WERI-Rb-1 (cell line): Measurements from ENCODE around the gene SERTAD2.

Experiments
- DNase-seq: peaks from one replicate; pipeline ENCODE4 v3.0.0-alpha.2; 2020
- H3K27ac ChIP-seq: fragments of 250-450 bp; sonication (Bioruptor Pico); 2 replicates; pipeline ENCODE4 v1.5.1; 2020; ENCODE audit warnings: mild to moderate bottlenecking, moderate library complexity
- H3K27me3 ChIP-seq: fragments of 250-450 bp; sonication (Bioruptor Pico); 2 replicates; pipeline ENCODE4 v1.5.1; 2021; ENCODE audit warnings: mild to moderate bottlenecking, low read depth, moderate library complexity; ENCODE audit not compliant: insufficient read depth, severe bottlenecking
- H3K36me3 ChIP-seq: fragments of 250-450 bp; sonication (Bioruptor Pico); 2 replicates; pipeline ENCODE4 v1.5.1; 2020; ENCODE audit warnings: mild to moderate bottlenecking, moderate library complexity
- H3K4me3 ChIP-seq: 2 replicates; pipeline ENCODE4 v1.5.1; 2011; ENCODE audit warnings: low read depth, mild to moderate bottlenecking, control low read depth, low read length
- H3K9me3 ChIP-seq: fragments of 250-450 bp; sonication (Bioruptor Pico); 2 replicates; pipeline ENCODE4 v1.5.1; 2021; ENCODE audit warnings: mild to moderate bottlenecking, moderate library complexity; ENCODE audit not compliant: severe bottlenecking
- TF ChIP-seq, protein P1 (sequence below): IDR thresholded peaks from 2 replicates; pipeline ENCODE4 v1.5.1; 2011; ENCODE audit warnings: low read depth, mild to moderate bottlenecking, control low read depth, inconsistent platforms, low read length

Gene SERTAD2

DNA sequence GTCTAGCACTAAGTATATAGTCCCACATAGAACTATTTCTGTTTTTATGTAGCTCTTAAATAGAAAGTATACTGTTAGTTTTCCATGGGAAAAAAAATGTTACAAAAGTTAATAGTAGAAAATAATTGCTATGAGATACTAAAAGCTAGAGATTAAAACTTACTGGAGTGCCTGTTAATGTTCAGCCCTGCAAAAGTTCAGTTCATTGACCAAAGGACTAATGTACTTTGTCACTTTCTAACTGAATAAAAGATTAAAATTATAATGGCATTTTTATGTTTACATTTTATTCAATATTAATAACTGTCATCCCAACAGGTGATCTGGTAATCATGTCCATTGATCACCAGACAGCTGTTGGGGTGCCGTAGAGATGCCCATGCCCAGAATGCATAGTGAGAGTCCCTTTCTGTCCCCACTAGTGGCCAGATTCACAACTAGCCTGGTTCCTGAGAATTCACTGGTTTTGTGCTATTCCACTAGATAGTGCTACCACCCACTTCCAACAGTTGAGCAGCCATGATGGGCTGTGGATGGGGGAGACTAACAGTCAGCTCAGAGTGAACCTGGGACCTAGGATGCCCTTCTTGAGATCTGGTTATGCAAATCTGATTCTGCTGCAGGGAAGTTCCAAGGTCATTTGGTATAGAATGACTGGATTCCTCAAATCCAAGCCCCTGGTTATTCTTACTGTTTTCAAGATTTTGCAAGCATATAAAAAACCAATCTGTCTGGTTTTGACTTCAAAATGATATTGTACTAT is 71.8 kb downstream of the SERTAD2 start:
- H3K27me3 ChIP-seq: no peaks in the 10 kb centered on the region
- H3K9me3 ChIP-seq: no peaks in the 10 kb centered on the region
- no peak overlapping the region for H3K27ac ChIP-seq
- no peak overlapping the region for H3K4me3 ChIP-seq
- no peak for DNase-seq
- peaks cover 13% of the 10 kb centered on the region for H3K36me3 ChIP-seq
- TF ChIP-seq, protein P1, sequence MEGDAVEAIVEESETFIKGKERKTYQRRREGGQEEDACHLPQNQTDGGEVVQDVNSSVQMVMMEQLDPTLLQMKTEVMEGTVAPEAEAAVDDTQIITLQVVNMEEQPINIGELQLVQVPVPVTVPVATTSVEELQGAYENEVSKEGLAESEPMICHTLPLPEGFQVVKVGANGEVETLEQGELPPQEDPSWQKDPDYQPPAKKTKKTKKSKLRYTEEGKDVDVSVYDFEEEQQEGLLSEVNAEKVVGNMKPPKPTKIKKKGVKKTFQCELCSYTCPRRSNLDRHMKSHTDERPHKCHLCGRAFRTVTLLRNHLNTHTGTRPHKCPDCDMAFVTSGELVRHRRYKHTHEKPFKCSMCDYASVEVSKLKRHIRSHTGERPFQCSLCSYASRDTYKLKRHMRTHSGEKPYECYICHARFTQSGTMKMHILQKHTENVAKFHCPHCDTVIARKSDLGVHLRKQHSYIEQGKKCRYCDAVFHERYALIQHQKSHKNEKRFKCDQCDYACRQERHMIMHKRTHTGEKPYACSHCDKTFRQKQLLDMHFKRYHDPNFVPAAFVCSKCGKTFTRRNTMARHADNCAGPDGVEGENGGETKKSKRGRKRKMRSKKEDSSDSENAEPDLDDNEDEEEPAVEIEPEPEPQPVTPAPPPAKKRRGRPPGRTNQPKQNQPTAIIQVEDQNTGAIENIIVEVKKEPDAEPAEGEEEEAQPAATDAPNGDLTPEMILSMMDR: no peak
